Measurements from ENCODE around the gene CDCA7L. TPM values are rescaled to one million over a fixed set of nuclear protein-coding genes. Genes with fewer than 3 reads are reported as not detected.

Gene CDCA7L
- total and polyA plus RNA-seq, 8 donors = 27.5 to 63.7 (median 49.1) TPM

DNA sequence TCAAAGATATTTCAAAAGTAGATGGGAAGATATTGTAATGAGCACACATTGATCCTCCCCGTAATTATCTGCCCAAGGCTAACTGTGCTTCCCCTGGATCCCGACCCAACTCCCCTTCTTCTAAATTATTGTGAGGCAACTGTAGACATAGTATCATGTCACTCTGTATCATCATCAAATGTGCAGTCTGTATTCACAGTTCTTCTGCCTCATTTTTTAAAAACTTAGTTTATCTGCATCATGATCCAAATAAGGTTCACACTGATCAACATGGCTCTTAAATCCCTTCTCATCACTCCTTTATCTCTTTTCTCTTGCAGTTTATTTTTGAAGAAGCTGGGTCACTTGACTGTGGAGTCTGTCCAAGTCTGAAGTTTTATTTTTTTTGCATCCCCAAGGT is 27.5 kb downstream of the CDCA7L start:
- Histone ChIP-seq H3K4me1 (no peaks in the 10 kb centered on the region), H3K27ac (no peak overlapping the region), H3K9me3 (no peaks in the 10 kb centered on the region), H3K27me3 (no peaks in the 10 kb centered on the region), H3K4me3 (no peak overlapping the region), H3K36me3 (peaks cover 5 to 20% of the 10 kb centered on the region in 2 donors)
- ATAC-seq = no peak
- TF ChIP-seq, protein P1, sequence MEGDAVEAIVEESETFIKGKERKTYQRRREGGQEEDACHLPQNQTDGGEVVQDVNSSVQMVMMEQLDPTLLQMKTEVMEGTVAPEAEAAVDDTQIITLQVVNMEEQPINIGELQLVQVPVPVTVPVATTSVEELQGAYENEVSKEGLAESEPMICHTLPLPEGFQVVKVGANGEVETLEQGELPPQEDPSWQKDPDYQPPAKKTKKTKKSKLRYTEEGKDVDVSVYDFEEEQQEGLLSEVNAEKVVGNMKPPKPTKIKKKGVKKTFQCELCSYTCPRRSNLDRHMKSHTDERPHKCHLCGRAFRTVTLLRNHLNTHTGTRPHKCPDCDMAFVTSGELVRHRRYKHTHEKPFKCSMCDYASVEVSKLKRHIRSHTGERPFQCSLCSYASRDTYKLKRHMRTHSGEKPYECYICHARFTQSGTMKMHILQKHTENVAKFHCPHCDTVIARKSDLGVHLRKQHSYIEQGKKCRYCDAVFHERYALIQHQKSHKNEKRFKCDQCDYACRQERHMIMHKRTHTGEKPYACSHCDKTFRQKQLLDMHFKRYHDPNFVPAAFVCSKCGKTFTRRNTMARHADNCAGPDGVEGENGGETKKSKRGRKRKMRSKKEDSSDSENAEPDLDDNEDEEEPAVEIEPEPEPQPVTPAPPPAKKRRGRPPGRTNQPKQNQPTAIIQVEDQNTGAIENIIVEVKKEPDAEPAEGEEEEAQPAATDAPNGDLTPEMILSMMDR (IDR thresholded peaks at IDR 0.05) = no peak
- no peak for DNase-seq
- intact Hi-C loops (cut with DNase I) = no loop called here

DNA sequence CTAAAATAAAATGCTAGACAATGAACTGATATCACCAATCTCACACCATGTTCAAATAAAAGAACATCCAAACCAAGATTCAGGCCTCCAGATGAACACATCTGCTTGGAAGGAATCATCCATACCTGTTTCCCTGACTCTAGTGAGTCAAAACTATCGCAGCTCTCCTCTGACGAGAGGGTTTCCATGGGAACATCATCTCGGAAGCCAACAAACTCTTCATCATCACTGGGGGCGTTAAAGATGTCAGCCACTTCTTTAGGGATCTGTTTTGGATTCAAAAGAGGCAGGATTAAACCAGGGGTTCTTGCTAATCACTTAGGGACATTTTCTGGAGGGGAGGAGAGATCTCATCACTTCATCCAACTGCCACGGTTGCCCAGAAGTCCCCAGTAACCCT is 29.1 kb downstream of the CDCA7L start:
- Histone ChIP-seq H3K4me3 (no peak overlapping the region), H3K36me3 (peaks cover 5 to 24% of the 10 kb centered on the region in 2 donors), H3K9me3 (no peaks in the 10 kb centered on the region), H3K4me1 (no peaks in the 10 kb centered on the region), H3K27ac (no peak overlapping the region), H3K27me3 (no peaks in the 10 kb centered on the region)
- TF ChIP-seq, protein P1 (IDR thresholded peaks at IDR 0.05) = no peak
- ATAC-seq (no peak), DNase-seq (no peak)
- intact Hi-C loops (cut with DNase I) = no loop called here

DNA sequence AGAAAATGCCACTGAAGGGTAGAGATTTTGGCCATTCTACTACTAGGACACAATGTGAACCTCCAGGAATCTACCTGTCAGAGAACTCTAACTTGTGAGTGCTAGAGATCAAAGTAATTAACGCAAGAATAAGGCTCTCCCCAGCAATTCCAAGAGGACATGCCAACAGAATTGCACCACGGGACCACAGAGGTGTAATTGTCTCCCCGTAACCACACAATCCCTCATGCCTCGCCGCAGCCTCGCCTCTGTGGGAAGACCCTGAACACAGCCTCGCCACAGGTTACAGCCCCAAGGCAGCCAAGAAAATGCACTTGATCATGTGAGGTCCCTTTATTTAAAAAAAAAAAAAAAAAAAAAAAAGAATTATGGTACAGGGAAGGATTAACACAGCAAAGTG is 29.5 kb downstream of the CDCA7L start:
- ATAC-seq (no peak), DNase-seq (no peak)
- no peak overlapping the region for H3K4me3 ChIP-seq
- H3K27ac ChIP-seq = no peak overlapping the region
- peaks cover 5 to 24% of the 10 kb centered on the region in 2 donors for H3K36me3 ChIP-seq
- TF ChIP-seq, protein P1 (IDR thresholded peaks at IDR 0.05) = no peak
- H3K27me3 ChIP-seq = no peaks in the 10 kb centered on the region
- intact Hi-C loops (cut with DNase I) = no loop called here
- no peaks in the 10 kb centered on the region for H3K9me3 ChIP-seq
- no peaks in the 10 kb centered on the region for H3K4me1 ChIP-seq

DNA sequence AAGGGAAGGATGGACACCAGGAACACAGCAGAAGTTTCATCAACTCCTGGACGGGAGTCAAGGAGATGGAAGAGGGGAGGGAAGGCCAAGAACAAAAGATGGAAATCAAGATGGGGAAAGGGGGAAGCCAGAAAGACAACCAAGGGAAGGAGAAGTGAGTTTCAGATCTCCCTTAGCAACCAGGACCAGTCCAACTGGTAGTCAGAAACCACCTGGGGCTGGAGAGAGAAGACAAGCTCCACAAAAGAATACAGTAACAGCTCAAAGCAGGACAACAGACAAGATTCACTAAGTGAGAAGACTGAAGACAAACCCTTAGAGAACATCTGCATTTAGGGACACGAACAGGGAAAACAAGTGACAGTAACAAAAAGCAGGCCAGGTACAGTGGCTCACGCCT is 30.6 kb downstream of the CDCA7L start:
- Histone ChIP-seq H3K9me3 (no peaks in the 10 kb centered on the region), H3K36me3 (peaks cover 5 to 24% of the 10 kb centered on the region in 2 donors), H3K4me1 (no peaks in the 10 kb centered on the region), H3K27ac (no peak overlapping the region), H3K27me3 (no peaks in the 10 kb centered on the region), H3K4me3 (no peak overlapping the region)
- DNase-seq (no peak), ATAC-seq (no peak)
- TF ChIP-seq, protein P1 (IDR thresholded peaks at IDR 0.05) = no peak
- intact Hi-C loops (cut with DNase I) = no loop called here

DNA sequence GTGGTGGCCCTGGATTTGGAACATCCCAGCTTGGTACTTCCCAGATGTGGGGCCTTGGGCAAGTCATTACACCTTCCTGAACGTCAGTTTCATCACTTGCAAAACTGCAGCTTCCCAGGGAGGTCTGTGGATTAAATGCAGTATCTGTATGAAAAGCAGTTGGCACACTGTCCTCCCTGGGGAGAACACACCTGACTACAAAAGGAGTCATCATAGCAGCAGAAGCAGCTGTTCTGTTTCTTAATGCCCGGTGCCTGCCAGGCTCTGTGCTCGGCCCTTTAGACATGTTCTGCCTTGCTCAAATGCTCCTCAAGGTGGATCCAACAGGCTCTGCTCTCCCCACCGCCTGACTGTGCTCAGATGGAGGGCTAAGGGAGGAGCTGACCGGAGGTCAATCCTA is 31.0 kb downstream of the CDCA7L start:
- ATAC-seq (no peak), DNase-seq (no peak)
- Histone ChIP-seq H3K9me3 (no peaks in the 10 kb centered on the region), H3K4me3 (no peak overlapping the region), H3K4me1 (no peaks in the 10 kb centered on the region), H3K27me3 (no peaks in the 10 kb centered on the region), H3K27ac (no peak overlapping the region), H3K36me3 (peaks cover 5 to 24% of the 10 kb centered on the region in 2 donors)
- intact Hi-C loops (cut with DNase I) = no loop called here
- TF ChIP-seq, protein P1 (IDR thresholded peaks at IDR 0.05) = no peak
